OCI-LY3 (cell line): ENCODE results near the gene XDH.

Experiments used
- EZH2phosphoT487 ChIP-seq: fragments of 200-600 bp; shearing (Covaris generic); IDR thresholded peaks from 2 replicates; pipeline ENCODE4 v1.6.1; 2018; ENCODE audit warnings: antibody characterized with exemption, mixed run types, low read depth
- TF ChIP-seq, protein P1 (sequence below): fragments of 200-600, 300-600 bp; sonication (generic); IDR thresholded peaks from 2 replicates; pipeline ENCODE4 v1.5.1; 2014; ENCODE audit warnings: antibody characterized with exemption, low read length, low read depth

GRCh38 chr2:31312898-31313297, 101.6 kb downstream of the XDH start:
- TF ChIP-seq, protein P1, sequence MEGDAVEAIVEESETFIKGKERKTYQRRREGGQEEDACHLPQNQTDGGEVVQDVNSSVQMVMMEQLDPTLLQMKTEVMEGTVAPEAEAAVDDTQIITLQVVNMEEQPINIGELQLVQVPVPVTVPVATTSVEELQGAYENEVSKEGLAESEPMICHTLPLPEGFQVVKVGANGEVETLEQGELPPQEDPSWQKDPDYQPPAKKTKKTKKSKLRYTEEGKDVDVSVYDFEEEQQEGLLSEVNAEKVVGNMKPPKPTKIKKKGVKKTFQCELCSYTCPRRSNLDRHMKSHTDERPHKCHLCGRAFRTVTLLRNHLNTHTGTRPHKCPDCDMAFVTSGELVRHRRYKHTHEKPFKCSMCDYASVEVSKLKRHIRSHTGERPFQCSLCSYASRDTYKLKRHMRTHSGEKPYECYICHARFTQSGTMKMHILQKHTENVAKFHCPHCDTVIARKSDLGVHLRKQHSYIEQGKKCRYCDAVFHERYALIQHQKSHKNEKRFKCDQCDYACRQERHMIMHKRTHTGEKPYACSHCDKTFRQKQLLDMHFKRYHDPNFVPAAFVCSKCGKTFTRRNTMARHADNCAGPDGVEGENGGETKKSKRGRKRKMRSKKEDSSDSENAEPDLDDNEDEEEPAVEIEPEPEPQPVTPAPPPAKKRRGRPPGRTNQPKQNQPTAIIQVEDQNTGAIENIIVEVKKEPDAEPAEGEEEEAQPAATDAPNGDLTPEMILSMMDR = no peak
- TF ChIP-seq EZH2phosphoT487 = no peak
